Astrocyte (in vitro differentiated cells and primary cell): ENCODE measurements around the gene FMO5. TPM values are rescaled to one million over a fixed set of nuclear protein-coding genes. Genes with fewer than 3 reads are reported as not detected.

Experiments used
- DNase-seq: peaks from one replicate; pipeline ENCODE4 v3.0.0-alpha.2; 2010; ENCODE audit warnings: low read depth
- FAIRE-seq: peaks from 2 replicates; lab custom pipeline; 2011; peaks lifted over from hg19 to GRCh38; lab: Jason Lieb, UNC
- H2AFZ ChIP-seq: 2 replicates; pipeline ENCODE4 v1.6.0; 2012; ENCODE audit warnings: low read depth, low read length, inconsistent platforms
- H3K27ac ChIP-seq: 2 replicates; pipeline ENCODE4 v1.5.1; 2011; ENCODE audit warnings: low read depth, low read length, inconsistent platforms
- H3K27me3 ChIP-seq: 2 replicates; pipeline ENCODE4 v1.6.0; 2011; ENCODE audit warnings: low read length, inconsistent platforms; ENCODE audit not compliant: insufficient read depth
- H3K36me3 ChIP-seq: 2 replicates; pipeline ENCODE4 v1.5.1; 2011; ENCODE audit warnings: low read length, inconsistent platforms; ENCODE audit not compliant: insufficient read depth
- H3K4me1 ChIP-seq: 2 replicates; pipeline ENCODE4 v1.5.1; 2011; ENCODE audit warnings: low read length, inconsistent platforms; ENCODE audit not compliant: insufficient read depth
- H3K4me2 ChIP-seq: 2 replicates; pipeline ENCODE4 v1.6.0; 2012; ENCODE audit warnings: low read length, inconsistent platforms
- H3K4me3 ChIP-seq: 2 replicates; pipeline ENCODE4 v1.5.1; 2011; ENCODE audit warnings: low read depth, mild to moderate bottlenecking, low read length, inconsistent platforms; ENCODE audit not compliant: insufficient read depth
- H3K79me2 ChIP-seq: 2 replicates; pipeline ENCODE4 v1.6.0; 2012; ENCODE audit warnings: mild to moderate bottlenecking, low read length, inconsistent platforms; ENCODE audit not compliant: insufficient read depth
- H3K9ac ChIP-seq: 2 replicates; pipeline ENCODE4 v1.6.0; 2012; ENCODE audit warnings: mild to moderate bottlenecking, low read length, inconsistent platforms
- H3K9me3 ChIP-seq: 2 replicates; pipeline ENCODE4 v1.5.1; 2012; ENCODE audit warnings: low read depth, mild to moderate bottlenecking, low read length, inconsistent platforms; ENCODE audit not compliant: insufficient read depth
- H4K20me1 ChIP-seq: 2 replicates; pipeline ENCODE4 v1.6.0; 2012; ENCODE audit warnings: low read length, inconsistent platforms; ENCODE audit not compliant: insufficient read depth
- H3K27ac Mint-ChIP-seq: one replicate; pipeline ENCODE4 v1.8.0; 2021; ENCODE audit warnings: mild to moderate bottlenecking, mixed read lengths; ENCODE audit not compliant: unreplicated experiment
- H3K27me3 Mint-ChIP-seq: one replicate; pipeline ENCODE4 v1.8.0; 2021; ENCODE audit warnings: low read depth, mixed read lengths; ENCODE audit not compliant: unreplicated experiment
- H3K36me3 Mint-ChIP-seq: one replicate; pipeline ENCODE4 v1.8.0; 2021; ENCODE audit warnings: low read depth, mixed read lengths; ENCODE audit not compliant: unreplicated experiment
- H3K4me1 Mint-ChIP-seq: one replicate; pipeline ENCODE4 v1.8.0; 2021; ENCODE audit warnings: low read depth, mixed read lengths; ENCODE audit not compliant: unreplicated experiment
- H3K4me3 Mint-ChIP-seq: one replicate; pipeline ENCODE4 v1.8.0; 2021; ENCODE audit warnings: mild to moderate bottlenecking, moderate library complexity, mixed read lengths; ENCODE audit not compliant: unreplicated experiment
- H3K9me3 Mint-ChIP-seq: one replicate; pipeline ENCODE4 v1.8.0; 2021; ENCODE audit warnings: mild to moderate bottlenecking, mixed read lengths; ENCODE audit not compliant: unreplicated experiment
- EZH2 ChIP-seq: IDR thresholded peaks from 2 replicates; pipeline ENCODE4 v1.6.1; 2012; ENCODE audit warnings: mild to moderate bottlenecking, low read length, inconsistent platforms; ENCODE audit not compliant: insufficient read depth
- total RNA-seq: library from RNA; stranded (reverse); gene quantifications from 2 replicates; pipeline ENCODE4 v1.2.1, GENCODE V29; 2021
- TF ChIP-seq, protein P1 (sequence below): IDR thresholded peaks from 2 replicates; pipeline ENCODE4 v1.5.1; 2011; ENCODE audit warnings: low read depth, mild to moderate bottlenecking, inconsistent platforms, low read length, moderate library complexity; ENCODE audit not compliant: insufficient read depth

The FMO5 gene
- total RNA-seq, 1 donor from 2014 or later, result 1.0 TPM

DNA sequence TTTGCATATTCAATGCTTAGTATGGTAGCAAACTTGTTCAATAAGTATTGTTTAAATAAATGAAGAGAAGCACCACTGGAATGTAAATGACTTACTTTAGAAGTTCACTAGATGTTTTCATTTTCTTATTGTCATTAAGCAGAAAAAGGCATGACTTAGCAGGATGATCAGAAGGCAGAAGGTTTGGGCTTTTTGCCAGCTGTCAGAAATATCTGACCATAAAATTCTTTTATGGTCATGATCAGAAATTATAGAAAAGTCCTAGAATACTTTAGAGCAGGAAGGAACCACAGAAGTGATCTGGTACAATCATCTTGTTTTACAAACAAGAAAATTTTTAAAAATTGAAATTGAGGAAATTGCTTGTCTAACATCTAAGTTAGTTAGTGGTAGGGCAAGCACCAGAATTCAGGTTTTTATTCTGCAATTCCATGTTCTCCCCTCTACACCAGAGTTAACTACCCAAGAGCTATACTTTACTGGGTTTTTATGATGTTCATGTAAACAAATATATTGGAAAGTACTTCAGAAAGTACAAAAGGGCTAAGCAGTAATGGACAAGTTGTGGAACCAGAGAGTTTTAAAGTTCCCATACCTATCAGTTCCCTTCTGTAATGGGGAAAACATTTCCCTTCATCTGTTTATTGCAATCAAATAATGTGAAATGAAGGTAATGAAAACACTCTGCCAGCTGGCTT, 10.1 kb downstream of the FMO5 start:
- H3K4me1 ChIP-seq, result no peaks in the 10 kb centered on the region
- H3K9me3 Mint-ChIP-seq, result no peaks in the 10 kb centered on the region
- H3K79me2 ChIP-seq, result no peaks in the 10 kb centered on the region
- FAIRE-seq (no peak), DNase-seq (no peak)
- H3K27ac ChIP-seq, result no peak overlapping the region
- H4K20me1 ChIP-seq, result no peaks in the 10 kb centered on the region
- H3K9me3 ChIP-seq, result no peaks in the 10 kb centered on the region
- no peak overlapping the region for H3K4me3 ChIP-seq
- H2AFZ ChIP-seq, result no peak overlapping the region
- H3K27me3 Mint-ChIP-seq, result no peaks in the 10 kb centered on the region
- H3K36me3 Mint-ChIP-seq, result no peaks in the 10 kb centered on the region
- H3K27ac Mint-ChIP-seq, result no peak overlapping the region
- no peak overlapping the region for H3K4me3 Mint-ChIP-seq
- H3K36me3 ChIP-seq, result no peaks in the 10 kb centered on the region
- peaks cover 14% of the 10 kb centered on the region for H3K4me1 Mint-ChIP-seq
- no peak for TF ChIP-seq EZH2
- TF ChIP-seq, protein P1, sequence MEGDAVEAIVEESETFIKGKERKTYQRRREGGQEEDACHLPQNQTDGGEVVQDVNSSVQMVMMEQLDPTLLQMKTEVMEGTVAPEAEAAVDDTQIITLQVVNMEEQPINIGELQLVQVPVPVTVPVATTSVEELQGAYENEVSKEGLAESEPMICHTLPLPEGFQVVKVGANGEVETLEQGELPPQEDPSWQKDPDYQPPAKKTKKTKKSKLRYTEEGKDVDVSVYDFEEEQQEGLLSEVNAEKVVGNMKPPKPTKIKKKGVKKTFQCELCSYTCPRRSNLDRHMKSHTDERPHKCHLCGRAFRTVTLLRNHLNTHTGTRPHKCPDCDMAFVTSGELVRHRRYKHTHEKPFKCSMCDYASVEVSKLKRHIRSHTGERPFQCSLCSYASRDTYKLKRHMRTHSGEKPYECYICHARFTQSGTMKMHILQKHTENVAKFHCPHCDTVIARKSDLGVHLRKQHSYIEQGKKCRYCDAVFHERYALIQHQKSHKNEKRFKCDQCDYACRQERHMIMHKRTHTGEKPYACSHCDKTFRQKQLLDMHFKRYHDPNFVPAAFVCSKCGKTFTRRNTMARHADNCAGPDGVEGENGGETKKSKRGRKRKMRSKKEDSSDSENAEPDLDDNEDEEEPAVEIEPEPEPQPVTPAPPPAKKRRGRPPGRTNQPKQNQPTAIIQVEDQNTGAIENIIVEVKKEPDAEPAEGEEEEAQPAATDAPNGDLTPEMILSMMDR, result no peak
- H3K4me2 ChIP-seq, result no peak overlapping the region
- no peak overlapping the region for H3K9ac ChIP-seq
- no peaks in the 10 kb centered on the region for H3K27me3 ChIP-seq

DNA sequence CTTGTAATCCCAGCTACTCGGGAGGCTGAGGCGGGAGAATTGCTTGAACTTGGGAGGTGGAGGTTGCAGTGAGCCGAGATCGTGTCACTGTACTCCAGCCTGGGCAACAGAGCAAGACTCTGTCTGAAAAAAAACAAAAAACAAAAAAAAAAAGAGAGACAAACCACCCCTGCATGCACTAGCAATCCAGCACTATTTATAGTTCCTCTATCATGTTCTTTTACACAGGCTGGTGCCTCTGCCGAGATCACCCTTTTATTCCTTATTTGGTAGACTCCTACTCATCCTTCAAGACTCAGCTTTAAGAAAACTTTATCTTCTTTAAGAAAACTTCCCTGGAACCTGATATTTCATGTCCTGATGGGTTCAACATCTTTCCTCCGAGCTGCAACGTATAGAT, 10.8 kb downstream of the FMO5 start:
- no peak overlapping the region for H3K27ac ChIP-seq
- no peaks in the 10 kb centered on the region for H3K9me3 Mint-ChIP-seq
- H3K27ac Mint-ChIP-seq, result peak overlapping the region; percentile 12
- DNase-seq (no peak), FAIRE-seq (no peak)
- peaks cover 14% of the 10 kb centered on the region for H3K4me1 Mint-ChIP-seq
- no peaks in the 10 kb centered on the region for H3K36me3 ChIP-seq
- no peaks in the 10 kb centered on the region for H3K27me3 Mint-ChIP-seq
- no peaks in the 10 kb centered on the region for H3K9me3 ChIP-seq
- H4K20me1 ChIP-seq, result no peaks in the 10 kb centered on the region
- TF ChIP-seq, protein P1, result no peak
- no peak for TF ChIP-seq EZH2
- H3K27me3 ChIP-seq, result no peaks in the 10 kb centered on the region
- H3K79me2 ChIP-seq, result no peaks in the 10 kb centered on the region
- no peaks in the 10 kb centered on the region for H3K36me3 Mint-ChIP-seq
- H3K4me3 Mint-ChIP-seq, result no peak overlapping the region
- no peak overlapping the region for H3K4me2 ChIP-seq
- H3K4me3 ChIP-seq, result no peak overlapping the region
- H3K4me1 ChIP-seq, result no peaks in the 10 kb centered on the region
- H3K9ac ChIP-seq, result no peak overlapping the region
- H2AFZ ChIP-seq, result no peak overlapping the region

DNA sequence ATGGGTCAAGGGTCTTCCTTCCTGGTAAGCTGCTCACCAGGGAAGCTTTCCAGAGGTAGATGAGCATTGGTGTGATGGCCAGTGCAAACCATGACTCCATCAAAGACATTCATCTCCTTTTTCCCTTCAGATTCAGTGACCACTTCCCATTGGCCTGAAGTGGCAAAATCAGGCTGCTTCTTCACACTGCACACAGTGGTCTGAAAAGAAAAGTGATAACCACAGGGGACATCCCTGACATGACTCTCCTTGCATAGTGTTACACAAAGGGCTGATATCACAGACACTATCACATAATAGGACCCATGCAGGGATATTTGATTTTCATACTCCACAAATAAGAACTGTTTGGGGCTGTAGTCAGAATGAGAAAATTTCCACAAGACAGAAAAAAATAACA, 11.9 kb downstream of the FMO5 start:
- Mint-ChIP-seq H3K27ac (no peak overlapping the region), H3K27me3 (no peaks in the 10 kb centered on the region), H3K9me3 (no peaks in the 10 kb centered on the region), H3K4me3 (no peak overlapping the region), H3K4me1 (peaks cover 14% of the 10 kb centered on the region), H3K36me3 (no peaks in the 10 kb centered on the region)
- Histone ChIP-seq H3K4me1 (no peaks in the 10 kb centered on the region), H3K4me2 (no peak overlapping the region), H2AFZ (no peak overlapping the region), H3K9ac (no peak overlapping the region), H3K79me2 (no peaks in the 10 kb centered on the region), H3K4me3 (no peak overlapping the region), H3K36me3 (no peaks in the 10 kb centered on the region), H3K27me3 (no peaks in the 10 kb centered on the region), H3K9me3 (no peaks in the 10 kb centered on the region), H4K20me1 (no peaks in the 10 kb centered on the region), H3K27ac (no peak overlapping the region)
- FAIRE-seq, result no peak
- no peak for TF ChIP-seq EZH2
- TF ChIP-seq, protein P1, result no peak
- DNase-seq, result no peak
